Thyroid gland (tissue), 4 donors: Measurements from ENCODE around the gene GLT1D1. TPM values are rescaled to one million over a fixed set of nuclear protein-coding genes. Genes with fewer than 3 reads are reported as not detected.

Experiments used
- DNase-seq, 2 donors: peaks; one replicate each; pipeline ENCODE4 v3.0.0-alpha.2; 2019
- H3K27ac ChIP-seq, 3 donors: fragments of 200-600 bp; sonication (generic); 1 replicate in 2 of 3; 2 replicates in 1 of 3; pipeline ENCODE4 v1.5.1; 2016 to 2019; ENCODE audit warnings: mild to moderate bottlenecking in 1 of 3, moderate library complexity in 1 of 3
- H3K27me3 ChIP-seq: fragments of 200-600 bp; sonication (generic); one replicate; pipeline ENCODE4 v1.5.1; 2019
- H3K36me3 ChIP-seq, 2 donors: fragments of 200-600 bp; sonication (generic); one replicate each; pipeline ENCODE4 v1.5.1; 2016 to 2019
- H3K4me1 ChIP-seq, 2 donors: fragments of 200-600 bp; sonication (generic); one replicate each; pipeline ENCODE4 v1.5.1; 2017 to 2019
- H3K4me3 ChIP-seq, 3 donors: fragments of 200-600 bp; sonication (generic); replicated peaks in 1 of 3; 1 replicate in 2 of 3; 2 replicates in 1 of 3; pipeline ENCODE4 v1.5.1; 2016; ENCODE audit warnings: mild to moderate bottlenecking in 1 of 3
- H3K9me3 ChIP-seq: fragments of 200-600 bp; sonication (generic); one replicate; pipeline ENCODE4 v1.5.1; 2017
- POLR2A ChIP-seq, 2 donors: fragments of 450-650 bp; IDR thresholded peaks; one replicate each; pipeline ENCODE4 v1.6.1; 2017; ENCODE audit warnings: antibody characterized with exemption in 2 of 2, mild to moderate bottlenecking in 2 of 2, moderate library complexity in 1 of 2
- WGBS, 2 donors: methylation state at CpG; one replicate each; pipeline ENCODE4 v1.1.5; 2017; 5-methylcytosine and 5-hydroxymethylcytosine counted together
- intact Hi-C: fragments of 100-400 bp; cut with DNase I; formaldehyde crosslinking; loops from one replicate; pipeline ENCODE4 v1.15.1; 2023
- total RNA-seq, 4 donors: library from RNA; depleted of rRNA; stranded (reverse); fragments of >200 nt; gene quantifications; one replicate each; pipeline ENCODE4 v1.2.3, GENCODE V29; 2016
- TF ChIP-seq, protein P1 (sequence below), 6 experiments: fragments of 200-600 bp in 3 of 6; fragments of 450-650 bp in 3 of 6; sonication (generic) in 3 of 6; IDR thresholded peaks; one replicate each; pipeline ENCODE4 v1.5.1; 2016 to 2019; ENCODE audit warnings: antibody characterized with exemption in 6 of 6, mild to moderate bottlenecking in 2 of 6, inconsistent platforms in 1 of 6, moderate library complexity in 1 of 6

The GLT1D1 gene
- total RNA-seq, 4 donors from 2014 or later, result 0.13 to 2.6 (median 0.45) TPM

DNA sequence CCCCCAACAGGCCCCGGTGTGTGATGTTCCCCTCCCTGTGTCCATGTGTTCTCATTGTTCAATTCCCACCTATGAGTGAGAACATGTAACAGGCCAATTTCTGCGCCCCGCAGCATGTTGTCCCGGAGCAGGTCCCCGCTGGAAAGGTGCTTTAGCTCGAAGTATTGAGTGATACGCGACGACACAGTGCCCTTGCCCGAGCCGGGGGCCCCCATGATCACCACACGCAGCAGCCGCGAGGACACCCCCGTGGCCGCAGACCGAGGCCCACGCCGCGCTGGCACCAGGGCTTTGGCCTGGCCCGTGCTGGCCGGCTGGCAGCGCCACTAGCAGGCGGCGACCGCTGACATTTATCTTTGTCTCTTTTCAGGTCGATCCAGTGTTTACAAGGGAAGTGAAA, 91.7 kb downstream of the GLT1D1 start:
- Histone ChIP-seq H3K4me3 (no peak overlapping the region), H3K27ac (no peak overlapping the region), H3K36me3 (no peaks in the 10 kb centered on the region), H3K4me1 (no peaks in the 10 kb centered on the region), H3K27me3 (no peaks in the 10 kb centered on the region), H3K9me3 (no peaks in the 10 kb centered on the region)
- TF ChIP-seq, protein P1, sequence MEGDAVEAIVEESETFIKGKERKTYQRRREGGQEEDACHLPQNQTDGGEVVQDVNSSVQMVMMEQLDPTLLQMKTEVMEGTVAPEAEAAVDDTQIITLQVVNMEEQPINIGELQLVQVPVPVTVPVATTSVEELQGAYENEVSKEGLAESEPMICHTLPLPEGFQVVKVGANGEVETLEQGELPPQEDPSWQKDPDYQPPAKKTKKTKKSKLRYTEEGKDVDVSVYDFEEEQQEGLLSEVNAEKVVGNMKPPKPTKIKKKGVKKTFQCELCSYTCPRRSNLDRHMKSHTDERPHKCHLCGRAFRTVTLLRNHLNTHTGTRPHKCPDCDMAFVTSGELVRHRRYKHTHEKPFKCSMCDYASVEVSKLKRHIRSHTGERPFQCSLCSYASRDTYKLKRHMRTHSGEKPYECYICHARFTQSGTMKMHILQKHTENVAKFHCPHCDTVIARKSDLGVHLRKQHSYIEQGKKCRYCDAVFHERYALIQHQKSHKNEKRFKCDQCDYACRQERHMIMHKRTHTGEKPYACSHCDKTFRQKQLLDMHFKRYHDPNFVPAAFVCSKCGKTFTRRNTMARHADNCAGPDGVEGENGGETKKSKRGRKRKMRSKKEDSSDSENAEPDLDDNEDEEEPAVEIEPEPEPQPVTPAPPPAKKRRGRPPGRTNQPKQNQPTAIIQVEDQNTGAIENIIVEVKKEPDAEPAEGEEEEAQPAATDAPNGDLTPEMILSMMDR (IDR thresholded peaks at IDR 0.05), result no peak
- TF ChIP-seq POLR2A (IDR thresholded peaks at IDR 0.05), result no peak
- 97% methylated on average over 17 to 27 of the region's 27 CpGs for WGBS, 2 donors
- DNase-seq, result no peak
- intact Hi-C loops, result no loop called here

DNA sequence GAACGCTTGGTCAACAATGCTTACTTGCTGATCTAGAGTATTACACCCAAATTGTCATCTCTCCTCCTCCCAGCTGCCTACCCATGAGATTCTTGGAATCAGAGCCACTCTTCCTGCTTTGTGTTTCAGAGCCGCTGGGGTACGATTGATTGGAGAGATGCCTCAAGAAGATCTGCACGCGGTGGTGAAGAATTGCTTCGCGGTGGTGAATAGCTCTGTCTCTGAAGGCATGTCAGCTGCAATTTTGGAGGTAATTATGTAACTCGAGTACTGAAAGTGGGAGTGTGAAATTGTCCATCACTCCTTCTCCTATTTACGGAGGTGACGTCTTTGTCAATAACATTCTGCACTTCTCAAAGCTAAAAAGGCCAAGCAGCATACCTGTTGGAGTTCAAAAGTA, 93.9 kb downstream of the GLT1D1 start:
- intact Hi-C loops, result no loop called here
- TF ChIP-seq, protein P1 (IDR thresholded peaks at IDR 0.05), result no peak
- TF ChIP-seq POLR2A (IDR thresholded peaks at IDR 0.05), result no peak
- Histone ChIP-seq H3K27ac (no peak overlapping the region), H3K27me3 (no peaks in the 10 kb centered on the region), H3K9me3 (no peaks in the 10 kb centered on the region), H3K4me3 (no peak overlapping the region), H3K4me1 (no peaks in the 10 kb centered on the region), H3K36me3 (no peaks in the 10 kb centered on the region)
- WGBS, 2 donors, result 77 to 78% methylated on average over 10 of the region's 10 CpGs
- DNase-seq, result no peak

DNA sequence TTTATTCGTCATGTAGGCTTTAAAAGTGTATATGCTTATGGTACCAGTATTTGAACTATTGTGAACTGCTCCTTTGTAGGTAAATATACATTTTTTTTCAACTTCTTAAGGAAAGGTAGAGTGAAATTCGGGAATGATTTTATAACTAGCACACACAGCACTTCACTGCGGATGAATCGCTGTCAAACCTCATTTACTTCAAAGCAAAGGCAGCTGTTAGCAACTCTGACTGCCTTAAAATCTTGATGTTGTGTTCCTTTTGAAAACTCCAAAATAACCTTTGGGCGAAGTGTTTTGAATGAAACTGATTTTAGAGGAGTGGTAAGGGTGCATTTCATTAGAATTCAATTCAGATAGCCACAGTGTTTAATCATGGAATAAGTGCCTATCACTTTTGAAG, 95.8 kb downstream of the GLT1D1 start:
- Histone ChIP-seq H3K27ac (no peak overlapping the region), H3K27me3 (no peaks in the 10 kb centered on the region), H3K36me3 (no peaks in the 10 kb centered on the region), H3K9me3 (no peaks in the 10 kb centered on the region), H3K4me3 (no peak overlapping the region), H3K4me1 (no peaks in the 10 kb centered on the region)
- TF ChIP-seq, protein P1 (IDR thresholded peaks at IDR 0.05), result no peak
- TF ChIP-seq POLR2A (IDR thresholded peaks at IDR 0.05), result no peak
- DNase-seq, result no peak
- intact Hi-C loops, result no loop called here
- 86 to 89% methylated on average over 5 of the region's 5 CpGs for WGBS, 2 donors

DNA sequence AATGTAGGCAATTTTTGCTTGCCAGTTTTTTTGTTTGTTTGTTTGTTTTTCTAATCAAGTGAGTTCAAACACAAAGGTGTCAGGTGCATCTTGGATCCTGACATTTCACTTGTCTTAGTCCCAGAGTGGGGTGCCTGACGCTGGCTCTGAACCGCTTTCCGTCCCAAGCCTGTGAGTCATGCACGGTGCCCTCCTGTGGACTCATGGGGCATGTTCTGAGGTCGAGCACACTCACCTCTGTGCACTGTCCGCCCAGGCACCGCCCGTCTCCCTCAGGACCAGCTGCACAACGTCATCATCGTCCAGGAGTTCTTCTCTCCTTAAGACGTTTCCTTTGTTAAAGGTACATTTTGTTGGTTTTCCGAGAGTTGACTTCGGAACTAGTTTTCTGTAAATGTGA, 98.2 kb downstream of the GLT1D1 start:
- H3K9me3 ChIP-seq, result no peaks in the 10 kb centered on the region
- H3K4me3 ChIP-seq, result no peak overlapping the region
- intact Hi-C loops, result no loop called here
- TF ChIP-seq, protein P1 (IDR thresholded peaks at IDR 0.05), result no peak
- no peak for TF ChIP-seq POLR2A (IDR thresholded peaks at IDR 0.05)
- H3K27ac ChIP-seq, result no peak overlapping the region
- H3K27me3 ChIP-seq, result no peaks in the 10 kb centered on the region
- no peaks in the 10 kb centered on the region for H3K4me1 ChIP-seq
- no peaks in the 10 kb centered on the region for H3K36me3 ChIP-seq
- 85 to 89% methylated on average over 13 of the region's 13 CpGs for WGBS, 2 donors
- DNase-seq, result no peak

DNA sequence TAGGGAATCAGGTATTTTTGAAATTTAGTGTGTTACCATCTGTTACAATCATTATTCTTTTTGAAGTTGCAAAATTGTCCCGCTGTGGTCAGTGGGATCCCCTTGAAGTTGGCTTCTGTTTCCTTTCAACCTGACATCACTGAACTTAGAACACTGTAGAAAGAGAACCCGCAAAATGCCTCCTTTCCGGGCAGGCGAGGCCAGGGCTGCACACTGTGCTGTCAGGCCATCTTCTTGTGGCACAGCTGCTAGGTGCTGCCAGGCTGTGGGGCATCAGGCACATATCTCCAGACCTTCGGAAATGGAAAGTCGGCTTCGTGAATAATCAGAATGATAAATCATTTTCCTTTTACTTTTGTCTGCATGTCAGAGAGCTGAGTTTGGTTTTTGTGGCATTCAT, 103.5 kb downstream of the GLT1D1 start:
- TF ChIP-seq POLR2A (IDR thresholded peaks at IDR 0.05), result no peak
- TF ChIP-seq, protein P1 (IDR thresholded peaks at IDR 0.05), result no peak
- no peaks in the 10 kb centered on the region for H3K27me3 ChIP-seq
- H3K27ac ChIP-seq, result no peak overlapping the region
- intact Hi-C loops, result no loop called here
- no peak for DNase-seq
- H3K4me3 ChIP-seq, result no peak overlapping the region
- 68 to 70% methylated on average over 7 of the region's 7 CpGs for WGBS, 2 donors
- H3K9me3 ChIP-seq, result no peaks in the 10 kb centered on the region
- no peaks in the 10 kb centered on the region for H3K36me3 ChIP-seq
- H3K4me1 ChIP-seq, result no peaks in the 10 kb centered on the region
